KMS-11 (cell line): Measurements from ENCODE around the gene GRK6.

ENCODE experiments used
- H2AFZ ChIP-seq: fragments of 200-600 bp; sonication (generic); 2 replicates; pipeline ENCODE4 v1.6.1; 2016; ENCODE audit warnings: antibody characterized with exemption, mixed run types, low read depth
- H3K27ac ChIP-seq: fragments of 200-600 bp; sonication (generic); 2 replicates; pipeline ENCODE4 v1.6.1; 2016; ENCODE audit warnings: mild to moderate bottlenecking, mixed run types
- H3K27me3 ChIP-seq: fragments of 200-600 bp; sonication (generic); 2 replicates; pipeline ENCODE4 v1.6.1; 2017; ENCODE audit warnings: mild to moderate bottlenecking, low read depth, mixed run types, moderate library complexity; ENCODE audit not compliant: insufficient read depth
- H3K36me3 ChIP-seq: fragments of 200-600 bp; sonication (generic); 2 replicates; pipeline ENCODE4 v1.6.1; 2017; ENCODE audit warnings: mild to moderate bottlenecking, mixed run types; ENCODE audit not compliant: insufficient read depth
- H3K4me1 ChIP-seq: fragments of 200-600 bp; sonication (generic); 2 replicates; pipeline ENCODE4 v1.6.1; 2016; ENCODE audit warnings: mild to moderate bottlenecking, low read depth, mixed run types; ENCODE audit not compliant: poor library complexity, severe bottlenecking
- H3K4me2 ChIP-seq: fragments of 200-600 bp; sonication (generic); 2 replicates; pipeline ENCODE4 v1.7.0; 2016; ENCODE audit warnings: mild to moderate bottlenecking, mixed run types
- H3K4me3 ChIP-seq: fragments of 200-600 bp; sonication (generic); IDR thresholded peaks from 2 replicates; pipeline ENCODE4 v1.6.1; 2017; ENCODE audit warnings: low read depth, low read length, mixed read lengths; ENCODE audit not compliant: insufficient read depth
- H3K79me2 ChIP-seq: fragments of 200-600 bp; sonication (generic); 2 replicates; pipeline ENCODE4 v1.6.1; 2016; ENCODE audit warnings: low read depth, mixed run types; ENCODE audit not compliant: insufficient read depth
- H3K9ac ChIP-seq: fragments of 200-600 bp; sonication (generic); 2 replicates; pipeline ENCODE4 v1.6.1; 2016; ENCODE audit warnings: mild to moderate bottlenecking, mixed run types
- H4K20me1 ChIP-seq: fragments of 200-600 bp; sonication (generic); 2 replicates; pipeline ENCODE4 v1.6.1; 2016; ENCODE audit warnings: mild to moderate bottlenecking, mixed run types; ENCODE audit not compliant: insufficient read depth
- TF ChIP-seq, protein P1 (sequence below): fragments of 200-600 bp; sonication (generic); conservative IDR thresholded peaks from 2 replicates; pipeline ENCODE4 v1.6.1; 2017; ENCODE audit warnings: low read depth, mild to moderate bottlenecking, antibody characterized with exemption, low read length, moderate library complexity, mixed read lengths

The GRK6 gene

GRCh38 chr5:177427211-177427822 lies 841 bp downstream of the GRK6 start:
- H3K4me2 ChIP-seq = peak overlapping the region; percentile 91
- H3K36me3 ChIP-seq = no peaks in the 10 kb centered on the region
- H3K27me3 ChIP-seq = no peaks in the 10 kb centered on the region
- H3K27ac ChIP-seq = peak overlapping the region; percentile 56
- H3K79me2 ChIP-seq = no peaks in the 10 kb centered on the region
- H4K20me1 ChIP-seq = no peaks in the 10 kb centered on the region
- H3K4me3 ChIP-seq = no peak overlapping the region
- H2AFZ ChIP-seq = no peak overlapping the region
- peaks cover 57% of the 10 kb centered on the region for H3K4me1 ChIP-seq
- H3K9ac ChIP-seq = peak overlapping the region; percentile 68; the same call in 1 of the 2 replicates
- TF ChIP-seq, protein P1, sequence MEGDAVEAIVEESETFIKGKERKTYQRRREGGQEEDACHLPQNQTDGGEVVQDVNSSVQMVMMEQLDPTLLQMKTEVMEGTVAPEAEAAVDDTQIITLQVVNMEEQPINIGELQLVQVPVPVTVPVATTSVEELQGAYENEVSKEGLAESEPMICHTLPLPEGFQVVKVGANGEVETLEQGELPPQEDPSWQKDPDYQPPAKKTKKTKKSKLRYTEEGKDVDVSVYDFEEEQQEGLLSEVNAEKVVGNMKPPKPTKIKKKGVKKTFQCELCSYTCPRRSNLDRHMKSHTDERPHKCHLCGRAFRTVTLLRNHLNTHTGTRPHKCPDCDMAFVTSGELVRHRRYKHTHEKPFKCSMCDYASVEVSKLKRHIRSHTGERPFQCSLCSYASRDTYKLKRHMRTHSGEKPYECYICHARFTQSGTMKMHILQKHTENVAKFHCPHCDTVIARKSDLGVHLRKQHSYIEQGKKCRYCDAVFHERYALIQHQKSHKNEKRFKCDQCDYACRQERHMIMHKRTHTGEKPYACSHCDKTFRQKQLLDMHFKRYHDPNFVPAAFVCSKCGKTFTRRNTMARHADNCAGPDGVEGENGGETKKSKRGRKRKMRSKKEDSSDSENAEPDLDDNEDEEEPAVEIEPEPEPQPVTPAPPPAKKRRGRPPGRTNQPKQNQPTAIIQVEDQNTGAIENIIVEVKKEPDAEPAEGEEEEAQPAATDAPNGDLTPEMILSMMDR = no peak

DNA sequence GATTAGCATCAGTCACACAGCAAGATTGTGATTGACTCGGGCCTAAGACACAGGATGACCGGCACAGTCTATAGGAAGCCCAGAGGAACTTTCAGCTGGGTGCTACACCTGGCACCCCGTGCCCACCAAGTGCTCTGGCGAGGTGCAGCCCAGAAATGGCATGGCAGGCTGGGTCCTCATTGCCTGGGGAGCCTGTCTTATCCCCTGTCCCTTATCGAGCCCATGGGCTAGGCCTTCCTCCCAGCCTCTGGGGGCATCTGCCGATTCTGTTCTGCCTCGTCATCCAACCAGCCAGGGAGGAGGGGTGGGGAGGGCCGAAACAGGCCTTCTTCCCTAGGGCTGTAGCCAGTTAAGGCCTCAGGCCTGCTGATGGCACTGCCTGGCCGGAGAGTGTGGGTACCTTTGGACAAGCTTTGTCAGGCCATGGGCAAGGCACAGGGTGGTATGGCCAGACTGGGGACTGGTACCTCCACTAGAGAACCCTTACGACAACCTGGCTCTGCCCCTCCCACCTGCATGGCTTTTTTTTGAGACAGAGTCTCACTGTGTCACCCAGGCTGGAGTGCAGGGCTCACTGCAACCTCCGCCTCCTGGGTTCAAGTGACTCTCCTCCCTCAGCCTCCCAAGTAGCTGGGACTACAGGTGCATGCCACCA lies 1.6 kb downstream of the GRK6 start:
- Histone ChIP-seq H3K36me3 (no peaks in the 10 kb centered on the region), H3K4me1 (peaks cover 64% of the 10 kb centered on the region), H3K9ac (peak overlapping the region; percentile 68; the same call in 1 of the 2 replicates), H4K20me1 (no peaks in the 10 kb centered on the region), H3K4me2 (peak overlapping the region; percentile 91), H3K27ac (no peak overlapping the region), H3K4me3 (no peak overlapping the region), H2AFZ (no peak overlapping the region), H3K27me3 (no peaks in the 10 kb centered on the region), H3K79me2 (no peaks in the 10 kb centered on the region)
- TF ChIP-seq, protein P1 = no peak

DNA sequence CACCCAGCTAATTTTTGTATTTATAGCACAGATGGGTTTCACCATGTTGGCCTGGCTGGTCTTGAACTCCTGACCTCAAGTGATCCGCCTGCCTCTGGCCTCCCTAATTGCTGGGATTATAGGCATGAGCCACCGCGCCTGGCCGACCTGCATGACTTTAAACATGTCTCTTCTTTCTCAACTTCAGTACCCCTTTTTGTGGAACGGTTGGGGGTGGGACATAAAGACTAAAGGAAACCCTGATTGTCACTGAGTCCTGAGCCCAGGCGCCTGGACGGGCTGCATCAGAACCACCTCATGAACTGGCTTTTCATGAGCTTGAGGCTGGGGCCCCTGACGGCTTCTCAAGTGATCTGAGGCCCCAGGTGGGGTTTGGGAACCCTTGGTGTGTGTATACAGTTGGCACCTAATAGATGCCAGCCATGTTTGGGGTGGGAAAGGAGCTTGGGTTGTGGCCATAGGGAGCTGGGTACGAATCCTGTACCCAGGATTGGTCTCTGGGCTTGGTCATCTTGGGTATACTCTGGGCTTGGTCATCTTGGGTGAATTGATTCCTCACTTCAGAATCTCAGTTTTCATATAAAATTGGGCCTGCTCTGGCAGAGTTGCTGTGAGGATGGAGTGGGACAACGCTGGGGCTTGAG lies 2.2 kb downstream of the GRK6 start:
- no peaks in the 10 kb centered on the region for H3K79me2 ChIP-seq
- TF ChIP-seq, protein P1 = no peak
- H3K27ac ChIP-seq = no peak overlapping the region
- H4K20me1 ChIP-seq = no peaks in the 10 kb centered on the region
- no peaks in the 10 kb centered on the region for H3K36me3 ChIP-seq
- H3K4me3 ChIP-seq = no peak overlapping the region
- H3K27me3 ChIP-seq = no peaks in the 10 kb centered on the region
- H3K4me2 ChIP-seq = no peak overlapping the region; the same call in 1 of the 2 replicates
- no peak overlapping the region for H2AFZ ChIP-seq
- H3K4me1 ChIP-seq = peaks cover 64% of the 10 kb centered on the region
- no peak overlapping the region for H3K9ac ChIP-seq

DNA sequence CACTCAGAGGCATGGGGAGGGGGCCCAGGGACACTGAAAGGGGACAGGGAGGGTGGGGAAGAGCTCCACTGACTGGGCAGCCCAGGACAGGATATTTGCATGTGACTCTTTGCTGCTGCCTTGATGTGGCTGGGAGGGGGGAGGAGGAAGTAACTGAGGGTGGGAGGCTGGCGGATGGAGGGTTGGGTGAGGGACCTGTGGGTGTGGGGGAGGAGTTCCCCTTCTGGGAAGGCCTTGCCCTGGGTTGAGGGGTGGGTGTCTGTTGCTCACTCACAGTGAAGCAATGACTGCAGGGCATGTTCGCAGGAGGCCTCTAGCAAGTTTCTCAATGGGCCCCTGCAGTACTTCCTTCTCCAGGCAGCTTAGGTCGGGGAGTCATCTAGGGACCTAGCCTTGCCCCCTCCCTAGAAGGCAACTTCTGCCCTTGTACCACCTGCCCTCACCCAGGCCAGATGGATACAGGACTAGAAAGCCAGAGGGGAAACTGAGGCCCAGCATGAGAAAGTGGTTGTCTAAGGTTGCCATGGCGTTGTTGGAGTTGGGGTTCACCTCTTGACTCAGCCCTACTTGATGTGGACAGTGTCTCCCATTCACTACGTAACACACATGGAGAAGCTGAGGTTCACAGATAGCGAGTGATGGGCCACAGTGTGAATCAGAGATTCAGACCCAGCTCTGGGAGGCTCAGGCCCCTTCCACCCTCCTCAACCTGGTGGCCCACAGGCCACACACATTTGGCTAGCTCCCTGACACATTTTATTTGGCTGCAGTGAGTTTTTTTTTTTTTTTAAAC lies 3.0 kb downstream of the GRK6 start:
- no peak overlapping the region for H3K4me3 ChIP-seq
- TF ChIP-seq, protein P1 = no peak
- no peak overlapping the region for H2AFZ ChIP-seq
- no peaks in the 10 kb centered on the region for H3K27me3 ChIP-seq
- H3K79me2 ChIP-seq = no peaks in the 10 kb centered on the region
- H4K20me1 ChIP-seq = no peaks in the 10 kb centered on the region
- peaks cover 64% of the 10 kb centered on the region for H3K4me1 ChIP-seq
- no peak overlapping the region for H3K9ac ChIP-seq
- H3K36me3 ChIP-seq = no peaks in the 10 kb centered on the region
- H3K27ac ChIP-seq = no peak overlapping the region
- no peak overlapping the region; the same call in 1 of the 2 replicates for H3K4me2 ChIP-seq
